HepG2 (cell line): Measurements from ENCODE around the gene MST1R. TPM values are rescaled to one million over a fixed set of nuclear protein-coding genes. Genes with fewer than 3 reads are reported as not detected.

ENCODE experiments used
- ATAC-seq: fragments of 200-7000 bp; cut with Tn5 transposase; 3 replicates; pipeline ENCODE4 v1.9.1; 2020; ENCODE audit warnings: mild to moderate bottlenecking, moderate library complexity
- BruUV-seq: library from RNA; stranded (reverse); fragments of 400-500 nt; replicated peaks from 2 replicates; lab custom pipeline; 2021; lab: Mats Ljungman, UMichigan
- CTCF ChIA-PET: fragments of 300-600 bp; formaldehyde crosslinking; extraction: SDS; loops from one replicate; lab custom pipeline; 2021; ENCODE audit warnings: low total read pairs, inconsistent platforms, low intra/inter-chr PET ratio; lab: Yijun Ruan, JAX
- POLR2A ChIA-PET: fragments of 350-600 bp; sonication (Branson Sonifier 250); formaldehyde crosslinking; loops from one replicate; lab custom pipeline; 2020; ENCODE audit warnings: antibody characterized with exemption, inconsistent platforms; lab: Yijun Ruan, JAX
- DNase-seq: peaks from one replicate; pipeline ENCODE4 v3.0.0-alpha.2; 2015; ENCODE audit warnings: low spot score
- FAIRE-seq: peaks from 3 replicates; lab custom pipeline; 2011; peaks lifted over from hg19 to GRCh38; lab: Jason Lieb, UNC
- H2AFZ ChIP-seq: one replicate; pipeline ENCODE4 v1.6.1; 2011; ENCODE audit warnings: low read length, inconsistent platforms
- H3K27ac ChIP-seq: fragments of 300-600 bp; 3 replicates; pipeline ENCODE4 v1.8.0; 2011; ENCODE audit warnings: mixed run types, mild to moderate bottlenecking, mixed read lengths, low read length, inconsistent platforms; ENCODE audit not compliant: insufficient read depth; ENCODE audit errors: extremely low read length
- H3K27me3 ChIP-seq, 2 experiments: fragments of 200-600 bp in 1 of 2; 2 replicates in 1 of 2; 3 replicates in 1 of 2; pipeline versions ENCODE4 v1.6.0 to v1.8.0; 2011; ENCODE audit warnings: low read length in 2 of 2, mild to moderate bottlenecking in 2 of 2, moderate library complexity in 2 of 2, inconsistent platforms in 1 of 2; ENCODE audit not compliant: insufficient read depth in 2 of 2, control insufficient read depth in 1 of 2
- H3K36me3 ChIP-seq, 2 experiments: fragments of 200-600 bp in 1 of 2; replicated peaks in 1 of 2; 2 replicates in 1 of 2; 3 replicates in 1 of 2; pipeline versions ENCODE4 v1.5.1 to v1.8.0; 2011; ENCODE audit warnings: low read length in 2 of 2, inconsistent platforms in 1 of 2; ENCODE audit not compliant: insufficient read depth in 2 of 2, control insufficient read depth in 1 of 2
- H3K4me1 ChIP-seq: 2 replicates; pipeline ENCODE4 v1.5.1; 2012; ENCODE audit warnings: low read length, inconsistent platforms; ENCODE audit not compliant: insufficient read depth
- H3K4me2 ChIP-seq: 2 replicates; pipeline ENCODE4 v1.6.0; 2011; ENCODE audit warnings: low read depth, low read length, inconsistent platforms
- H3K4me3 ChIP-seq, 3 experiments: fragments of 200-600 bp in 1 of 3; sonication (generic), shearing (Covaris generic) in 1 of 3; replicated peaks in 1 of 3; 2 replicates each; pipeline ENCODE4 v1.5.1; 2011 to 2016; ENCODE audit warnings: low read length in 3 of 3, inconsistent platforms in 2 of 3, low read depth in 2 of 3, mild to moderate bottlenecking in 2 of 3, control low read depth in 1 of 3, mixed read lengths in 1 of 3; ENCODE audit not compliant: insufficient read depth in 1 of 3
- H3K79me2 ChIP-seq: one replicate; pipeline ENCODE4 v1.6.1; 2011; ENCODE audit warnings: low read length, inconsistent platforms; ENCODE audit not compliant: insufficient read depth
- H3K9ac ChIP-seq: 2 replicates; pipeline ENCODE4 v1.6.0; 2011; ENCODE audit warnings: mild to moderate bottlenecking, low read depth, low read length, inconsistent platforms; ENCODE audit not compliant: insufficient read depth
- H3K9me3 ChIP-seq: 2 replicates; pipeline ENCODE4 v1.5.1; 2012; ENCODE audit warnings: mild to moderate bottlenecking, low read length
- H4K20me1 ChIP-seq: 2 replicates; pipeline ENCODE4 v1.6.0; 2011; ENCODE audit warnings: inconsistent platforms, mild to moderate bottlenecking, low read length, moderate library complexity; ENCODE audit not compliant: insufficient read depth
- ELF3 ChIP-seq: IDR thresholded peaks from 2 replicates; pipeline ENCODE4 v1.6.1; 2016; ENCODE audit warnings: missing genetic modification reagents, missing compliant biosample characterization
- FOXA1 ChIP-seq, 2 experiments: fragments of 450-650 bp in 1 of 2; sonication (generic) in 1 of 2; formaldehyde crosslinking in 1 of 2; IDR thresholded peaks; 2 replicates each; pipeline versions ENCODE4 v1.4.0 to v1.6.1; 2016 to 2020; ENCODE audit warnings: missing genetic modification reagents in 1 of 2
- FOXA3 ChIP-seq: IDR thresholded peaks from 2 replicates; pipeline ENCODE4 v1.6.1; 2016; ENCODE audit warnings: missing genetic modification reagents, missing compliant biosample characterization
- HMGXB4 ChIP-seq, 2 experiments: sonication (generic) in 1 of 2; formaldehyde crosslinking in 1 of 2; IDR thresholded peaks; 2 replicates each; pipeline versions ENCODE4 v1.4.0 to v1.6.1; 2018 to 2020; ENCODE audit warnings: missing genetic modification reagents in 2 of 2, borderline replicate concordance in 1 of 2, low read depth in 1 of 2, mild to moderate bottlenecking in 1 of 2, missing biosample characterization in 1 of 2
- KAT2B ChIP-seq: fragments of 150-350 bp; IDR thresholded peaks from 2 replicates; pipeline ENCODE4 v1.6.1; 2014; ENCODE audit warnings: low read depth, low read length, borderline replicate concordance
- MZF1 ChIP-seq: sonication (generic); formaldehyde crosslinking; IDR thresholded peaks from 2 replicates; pipeline ENCODE4 v1.8.1; 2023; ENCODE audit warnings: mild to moderate bottlenecking, missing genetic modification reagents, borderline replicate concordance
- NCOA2 ChIP-seq: sonication (generic); formaldehyde crosslinking; IDR thresholded peaks from 2 replicates; pipeline ENCODE4 v1.8.0; 2022; ENCODE audit warnings: inconsistent platforms
- PRPF4 ChIP-seq: fragments of 200-400 bp; formaldehyde crosslinking; IDR thresholded peaks from 2 replicates; pipeline ENCODE4 v1.6.1; 2016; ENCODE audit warnings: low read length, low read depth; ENCODE audit not compliant: poor library complexity, severe bottlenecking
- ZBTB34 ChIP-seq: sonication (generic); formaldehyde crosslinking; IDR thresholded peaks from 2 replicates; pipeline ENCODE4 v1.8.0; 2022; ENCODE audit warnings: mild to moderate bottlenecking, missing genetic modification reagents
- ZFP82 ChIP-seq: sonication (generic); formaldehyde crosslinking; IDR thresholded peaks from 2 replicates; pipeline ENCODE4 v1.5.1; 2020; ENCODE audit warnings: mild to moderate bottlenecking, missing genetic modification reagents, borderline replicate concordance
- ZNF17 ChIP-seq: sonication (generic); formaldehyde crosslinking; IDR thresholded peaks from 2 replicates; pipeline ENCODE4 v1.5.0; 2020; ENCODE audit warnings: mild to moderate bottlenecking, missing genetic modification reagents
- ZNF484 ChIP-seq: sonication (generic); formaldehyde crosslinking; IDR thresholded peaks from 2 replicates; pipeline ENCODE4 v1.5.1; 2020; ENCODE audit warnings: mild to moderate bottlenecking, low read depth, missing genetic modification reagents, borderline replicate concordance
- ZNF576 ChIP-seq: sonication (generic); formaldehyde crosslinking; IDR thresholded peaks from 2 replicates; pipeline ENCODE4 v1.4.0; 2020; ENCODE audit warnings: mild to moderate bottlenecking, missing genetic modification reagents
- ZSCAN31 ChIP-seq: sonication (generic); formaldehyde crosslinking; IDR thresholded peaks from 2 replicates; pipeline ENCODE4 v1.5.0; 2020; ENCODE audit warnings: low read depth, mild to moderate bottlenecking, missing genetic modification reagents
- WGBS: methylation state at CpG from one replicate; pipeline ENCODE4 v1.1.6; 2017; ENCODE audit warnings: low lambda C conversion rate; 5-methylcytosine and 5-hydroxymethylcytosine counted together
- in situ Hi-C: cut with HindIII; loops from 2 replicates; pipeline ENCODE4 v1.10.0; 2017; ENCODE audit warnings: low pct_unique_long_range_greater_than_20kb; ENCODE audit not compliant: extremely low pct_ligation_motif_present
- intact Hi-C: fragments of 100-400 bp; cut with micrococcal nuclease; formaldehyde crosslinking; loops from one replicate; pipeline ENCODE4 v1.10.0; 2022; ENCODE audit not compliant: unreplicated experiment
- polyA plus RNA-seq, 8 experiments: library from polyadenylated mRNA; depleted of rRNA in 3 of 8; stranded (reverse) in 7 of 8; unstranded in 1 of 8; fragments of >200 nt; fragmentation: Illumina TruSeq in 4 of 8; extraction: Trizol in 4 of 8; gene quantifications; 2 replicates each; pipeline versions ENCODE4 v1.2.1 to v1.2.3, GENCODE V29; 2011 to 2016; ENCODE audit warnings: low read depth in 4 of 8, missing spikeins in 1 of 8, mixed read lengths in 1 of 8; ENCODE audit not compliant: insufficient read depth in 1 of 8
- total RNA-seq, 5 experiments: library from RNA; depleted of rRNA; stranded (reverse); fragments of >200 nt; fragmentation: Illumina TruSeq; extraction: Trizol; gene quantifications; 2 replicates each; pipeline ENCODE4 v1.2.3, GENCODE V29; 2016; ENCODE audit warnings: low read depth in 1 of 5
- TF ChIP-seq, protein P1 (sequence below): sonication (generic); formaldehyde crosslinking; IDR thresholded peaks from 2 replicates; pipeline ENCODE4 v1.4.0; 2020; ENCODE audit warnings: missing genetic modification reagents, mild to moderate bottlenecking, borderline replicate concordance
- TF ChIP-seq, protein P2 (sequence below): conservative IDR thresholded peaks from 2 replicates; pipeline ENCODE4 v1.6.1; 2018; ENCODE audit warnings: missing genetic modification reagents

Gene MST1R
- total and polyA plus RNA-seq, 2 of the 13 experiments (the other 11 are each of a cell fraction or from before 2014, with no cell fraction given) = 0.11 to 0.77 TPM

DNA sequence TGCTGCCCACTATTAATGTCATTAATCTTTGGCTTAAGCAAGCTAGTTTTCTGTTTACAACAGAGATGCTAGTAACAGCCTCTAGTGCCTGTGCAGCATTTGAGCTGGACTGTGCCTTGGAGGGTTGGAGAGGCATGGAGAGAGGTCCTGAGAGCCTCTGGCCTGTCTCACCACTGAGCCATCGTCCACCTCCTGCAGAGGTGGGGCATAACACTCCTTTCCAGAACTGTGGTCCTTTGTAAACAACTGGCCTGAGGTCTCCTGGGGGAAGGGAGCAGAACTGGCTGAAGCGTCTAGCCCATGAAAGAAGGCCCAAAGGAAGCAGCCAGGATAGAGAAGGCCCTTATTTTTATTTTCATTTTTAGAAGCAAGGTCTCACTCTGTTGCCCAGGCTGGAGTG is 24.0 kb downstream of the MST1R start:
- Histone ChIP-seq H3K9ac (no peak overlapping the region), H4K20me1 (no peaks in the 10 kb centered on the region), H2AFZ (no peak overlapping the region), H3K27ac (no peak overlapping the region), H3K9me3 (no peaks in the 10 kb centered on the region), H3K27me3 (peaks cover 0 to 9% of the 10 kb centered on the region in 2 experiments; a peak in 2 of 5 replicates), H3K4me2 (no peak overlapping the region; the same call in 1 of the 2 replicates), H3K4me3 (no peak overlapping the region), H3K79me2 (no peaks in the 10 kb centered on the region), H3K4me1 (peaks cover 42% of the 10 kb centered on the region), H3K36me3 (no peaks in the 10 kb centered on the region)
- intact Hi-C loops (no loop called here), in situ Hi-C loops (no loop called here)
- no TSS peak for BruUV-seq
- WGBS = 22% methylated on average over 1 of the region's 2 CpGs
- ATAC-seq = peak; percentile 12; the same call in 1 of the 3 replicates
- no peak for DNase-seq
- TF ChIP-seq PRPF4 (no peak), ZNF484 (CRISPR knock-in tag) (no peak), FOXA3 (CRISPR knock-in tag) (peak; percentile 42; the same call in 1 of the 2 replicates), ZNF17 (CRISPR knock-in tag) (no peak), ZFP82 (CRISPR knock-in tag) (no peak), ZSCAN31 (CRISPR knock-in tag) (no peak), HMGXB4 (CRISPR knock-in tag; IDR thresholded peaks at IDR 0.05; ENCODE audit: borderline replicate concordance in 1 of 2, low read depth in 1 of 2) (no peak), FOXA1 (IDR thresholded peaks at IDR 0.05) (no peak), FOXA1 (CRISPR knock-in tag; IDR thresholded peaks at IDR 0.05) (peak; percentile 36; the same call in 1 of the 2 replicates), KAT2B (no peak), ZNF576 (CRISPR knock-in tag) (no peak), ZBTB34 (CRISPR knock-in tag) (no peak), ELF3 (CRISPR knock-in tag) (no peak), MZF1 (CRISPR knock-in tag) (no peak), NCOA2 (CRISPR knock-in tag) (no peak)
- TF ChIP-seq, protein P1, sequence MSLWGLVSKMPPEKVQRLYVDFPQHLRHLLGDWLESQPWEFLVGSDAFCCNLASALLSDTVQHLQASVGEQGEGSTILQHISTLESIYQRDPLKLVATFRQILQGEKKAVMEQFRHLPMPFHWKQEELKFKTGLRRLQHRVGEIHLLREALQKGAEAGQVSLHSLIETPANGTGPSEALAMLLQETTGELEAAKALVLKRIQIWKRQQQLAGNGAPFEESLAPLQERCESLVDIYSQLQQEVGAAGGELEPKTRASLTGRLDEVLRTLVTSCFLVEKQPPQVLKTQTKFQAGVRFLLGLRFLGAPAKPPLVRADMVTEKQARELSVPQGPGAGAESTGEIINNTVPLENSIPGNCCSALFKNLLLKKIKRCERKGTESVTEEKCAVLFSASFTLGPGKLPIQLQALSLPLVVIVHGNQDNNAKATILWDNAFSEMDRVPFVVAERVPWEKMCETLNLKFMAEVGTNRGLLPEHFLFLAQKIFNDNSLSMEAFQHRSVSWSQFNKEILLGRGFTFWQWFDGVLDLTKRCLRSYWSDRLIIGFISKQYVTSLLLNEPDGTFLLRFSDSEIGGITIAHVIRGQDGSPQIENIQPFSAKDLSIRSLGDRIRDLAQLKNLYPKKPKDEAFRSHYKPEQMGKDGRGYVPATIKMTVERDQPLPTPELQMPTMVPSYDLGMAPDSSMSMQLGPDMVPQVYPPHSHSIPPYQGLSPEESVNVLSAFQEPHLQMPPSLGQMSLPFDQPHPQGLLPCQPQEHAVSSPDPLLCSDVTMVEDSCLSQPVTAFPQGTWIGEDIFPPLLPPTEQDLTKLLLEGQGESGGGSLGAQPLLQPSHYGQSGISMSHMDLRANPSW (CRISPR knock-in tag) = no peak
- TF ChIP-seq, protein P2, sequence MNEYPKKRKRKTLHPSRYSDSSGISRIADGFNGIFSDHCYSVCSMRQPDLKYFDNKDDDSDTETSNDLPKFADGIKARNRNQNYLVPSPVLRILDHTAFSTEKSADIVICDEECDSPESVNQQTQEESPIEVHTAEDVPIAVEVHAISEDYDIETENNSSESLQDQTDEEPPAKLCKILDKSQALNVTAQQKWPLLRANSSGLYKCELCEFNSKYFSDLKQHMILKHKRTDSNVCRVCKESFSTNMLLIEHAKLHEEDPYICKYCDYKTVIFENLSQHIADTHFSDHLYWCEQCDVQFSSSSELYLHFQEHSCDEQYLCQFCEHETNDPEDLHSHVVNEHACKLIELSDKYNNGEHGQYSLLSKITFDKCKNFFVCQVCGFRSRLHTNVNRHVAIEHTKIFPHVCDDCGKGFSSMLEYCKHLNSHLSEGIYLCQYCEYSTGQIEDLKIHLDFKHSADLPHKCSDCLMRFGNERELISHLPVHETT = no peak
- POLR2A ChIA-PET = interaction anchor here (1.2 kb wide), 1 partner anchor 35 kb away, joined by 3 read pairs; no protein-coding TSS in a partner anchor
- no peak for FAIRE-seq
- CTCF ChIA-PET = no interaction called here
